HepG2 (cell line): Measurements from ENCODE around the gene MMP24OS. TPM values are rescaled to one million over a fixed set of nuclear protein-coding genes. Genes with fewer than 3 reads are reported as not detected.

Experiments
- ARID2 ChIP-seq: sonication (generic); formaldehyde crosslinking; IDR thresholded peaks from 2 replicates; pipeline ENCODE4 v1.8.1; 2022; ENCODE audit warnings: mild to moderate bottlenecking, missing genetic modification reagents, borderline replicate concordance
- ATF7-NPFF ChIP-seq: sonication (generic); formaldehyde crosslinking; IDR thresholded peaks from 2 replicates; pipeline ENCODE4 v1.8.1; 2023; ENCODE audit warnings: mild to moderate bottlenecking, low read depth, missing genetic modification reagents, moderate library complexity
- CAMTA2 ChIP-seq: sonication (generic); formaldehyde crosslinking; IDR thresholded peaks from 2 replicates; pipeline ENCODE4 v1.4.0; 2020; ENCODE audit warnings: mild to moderate bottlenecking, missing genetic modification reagents, borderline replicate concordance
- ETV6 ChIP-seq: sonication (generic); formaldehyde crosslinking; conservative IDR thresholded peaks from 2 replicates; pipeline ENCODE4 v1.4.0; 2020; ENCODE audit warnings: missing genetic modification reagents
- FOSL2 ChIP-seq: sonication (generic); formaldehyde crosslinking; IDR thresholded peaks from 2 replicates; pipeline ENCODE4 v1.4.0; 2020; ENCODE audit warnings: missing genetic modification reagents
- FOXA3 ChIP-seq: IDR thresholded peaks from 2 replicates; pipeline ENCODE4 v1.6.1; 2016; ENCODE audit warnings: missing genetic modification reagents, missing compliant biosample characterization
- FOXM1 ChIP-seq: sonication (generic); formaldehyde crosslinking; IDR thresholded peaks from 2 replicates; pipeline ENCODE4 v1.5.0; 2020; ENCODE audit warnings: missing genetic modification reagents
- FOXP1 ChIP-seq, 2 experiments: fragments of 450-650 bp in 1 of 2; IDR thresholded peaks; 2 replicates each; pipeline ENCODE4 v1.6.1; 2017 to 2018; ENCODE audit warnings: antibody characterized with exemption in 1 of 2
- HNRNPL ChIP-seq: fragments of 200-400 bp; formaldehyde crosslinking; IDR thresholded peaks from 2 replicates; pipeline ENCODE4 v1.6.1; 2017; ENCODE audit warnings: mild to moderate bottlenecking, low read depth, low read length
- JUN ChIP-seq: sonication (generic); formaldehyde crosslinking; IDR thresholded peaks from 2 replicates; pipeline ENCODE4 v1.4.0; 2020; ENCODE audit warnings: mild to moderate bottlenecking, missing genetic modification reagents
- KDM3A ChIP-seq: IDR thresholded peaks from 2 replicates; pipeline ENCODE4 v1.6.1; 2018; ENCODE audit warnings: low read depth, missing compliant biosample characterization
- MTA1 ChIP-seq: sonication (generic); formaldehyde crosslinking; IDR thresholded peaks from 2 replicates; pipeline ENCODE4 v1.4.0; 2020; ENCODE audit warnings: missing genetic modification reagents, mild to moderate bottlenecking, borderline replicate concordance
- MXD4 ChIP-seq: IDR thresholded peaks from 2 replicates; pipeline ENCODE4 v1.6.1; 2016; ENCODE audit warnings: mild to moderate bottlenecking, missing biosample characterization, missing genetic modification reagents
- RARA ChIP-seq: IDR thresholded peaks from 2 replicates; pipeline ENCODE4 v1.6.1; 2016; ENCODE audit warnings: missing genetic modification reagents, missing compliant biosample characterization
- RBFOX2 ChIP-seq: fragments of 200-400 bp; formaldehyde crosslinking; IDR thresholded peaks from 2 replicates; pipeline ENCODE4 v1.6.1; 2017; ENCODE audit warnings: low read depth, mild to moderate bottlenecking, low read length
- ZNF138 ChIP-seq: sonication (generic); formaldehyde crosslinking; IDR thresholded peaks from 2 replicates; pipeline ENCODE4 v1.5.0; 2020; ENCODE audit warnings: mild to moderate bottlenecking, low read depth, missing genetic modification reagents
- ZNF331 ChIP-seq: sonication (generic); formaldehyde crosslinking; IDR thresholded peaks from 2 replicates; pipeline ENCODE4 v1.4.0; 2020; ENCODE audit warnings: missing genetic modification reagents
- ZNF367 ChIP-seq: sonication (generic); formaldehyde crosslinking; IDR thresholded peaks from 2 replicates; pipeline ENCODE4 v1.4.0; 2020; ENCODE audit warnings: missing genetic modification reagents, borderline replicate concordance
- ZNF44 ChIP-seq: sonication (generic); formaldehyde crosslinking; IDR thresholded peaks from 2 replicates; pipeline ENCODE4 v1.5.1; 2020; ENCODE audit warnings: mild to moderate bottlenecking, missing genetic modification reagents
- ZNF496 ChIP-seq: sonication (generic); formaldehyde crosslinking; IDR thresholded peaks from 2 replicates; pipeline ENCODE4 v1.8.1; 2023; ENCODE audit warnings: mild to moderate bottlenecking, moderate library complexity, missing genetic modification reagents; ENCODE audit not compliant: insufficient replicate concordance
- ZNF598 ChIP-seq: sonication (generic); formaldehyde crosslinking; IDR thresholded peaks from 2 replicates; pipeline ENCODE4 v1.5.1; 2020; ENCODE audit warnings: mild to moderate bottlenecking, missing genetic modification reagents, borderline replicate concordance
- ZNF713 ChIP-seq: sonication (generic); formaldehyde crosslinking; IDR thresholded peaks from 2 replicates; pipeline ENCODE4 v1.4.0; 2020; ENCODE audit warnings: mild to moderate bottlenecking, missing genetic modification reagents
- ZSCAN31 ChIP-seq: sonication (generic); formaldehyde crosslinking; IDR thresholded peaks from 2 replicates; pipeline ENCODE4 v1.5.0; 2020; ENCODE audit warnings: low read depth, mild to moderate bottlenecking, missing genetic modification reagents
- polyA plus RNA-seq, 8 experiments: library from polyadenylated mRNA; depleted of rRNA in 3 of 8; stranded (reverse) in 7 of 8; unstranded in 1 of 8; fragments of >200 nt; fragmentation: Illumina TruSeq in 4 of 8; extraction: Trizol in 4 of 8; gene quantifications; 2 replicates each; pipeline versions ENCODE4 v1.2.1 to v1.2.3, GENCODE V29; 2011 to 2016; ENCODE audit warnings: low read depth in 4 of 8, missing spikeins in 1 of 8, mixed read lengths in 1 of 8; ENCODE audit not compliant: insufficient read depth in 1 of 8
- total RNA-seq, 5 experiments: library from RNA; depleted of rRNA; stranded (reverse); fragments of >200 nt; fragmentation: Illumina TruSeq; extraction: Trizol; gene quantifications; 2 replicates each; pipeline ENCODE4 v1.2.3, GENCODE V29; 2016; ENCODE audit warnings: low read depth in 1 of 5
- TF ChIP-seq, protein P1 (sequence below), 2 experiments: sonication (generic) in 1 of 2; formaldehyde crosslinking in 1 of 2; IDR thresholded peaks; 2 replicates each; pipeline versions ENCODE4 v1.5.1 to v1.6.1; 2011 to 2020; ENCODE audit warnings: borderline replicate concordance in 1 of 2, low read depth in 1 of 2, low read length in 1 of 2, mild to moderate bottlenecking in 1 of 2, missing genetic modification reagents in 1 of 2, moderate library complexity in 1 of 2
- TF ChIP-seq, protein P2 (sequence below): sonication (generic); formaldehyde crosslinking; IDR thresholded peaks from 2 replicates; pipeline ENCODE4 v1.5.1; 2020; ENCODE audit warnings: missing genetic modification reagents, mild to moderate bottlenecking, borderline replicate concordance
- TF ChIP-seq, protein P3 (sequence below): sonication (generic); formaldehyde crosslinking; IDR thresholded peaks from 2 replicates; pipeline ENCODE4 v1.4.0; 2020; ENCODE audit warnings: missing genetic modification reagents

Gene MMP24OS
- total and polyA plus RNA-seq, 2 of the 13 experiments (the other 11 are each of a cell fraction or from before 2014, with no cell fraction given): 6.0 to 8.5 TPM

DNA sequence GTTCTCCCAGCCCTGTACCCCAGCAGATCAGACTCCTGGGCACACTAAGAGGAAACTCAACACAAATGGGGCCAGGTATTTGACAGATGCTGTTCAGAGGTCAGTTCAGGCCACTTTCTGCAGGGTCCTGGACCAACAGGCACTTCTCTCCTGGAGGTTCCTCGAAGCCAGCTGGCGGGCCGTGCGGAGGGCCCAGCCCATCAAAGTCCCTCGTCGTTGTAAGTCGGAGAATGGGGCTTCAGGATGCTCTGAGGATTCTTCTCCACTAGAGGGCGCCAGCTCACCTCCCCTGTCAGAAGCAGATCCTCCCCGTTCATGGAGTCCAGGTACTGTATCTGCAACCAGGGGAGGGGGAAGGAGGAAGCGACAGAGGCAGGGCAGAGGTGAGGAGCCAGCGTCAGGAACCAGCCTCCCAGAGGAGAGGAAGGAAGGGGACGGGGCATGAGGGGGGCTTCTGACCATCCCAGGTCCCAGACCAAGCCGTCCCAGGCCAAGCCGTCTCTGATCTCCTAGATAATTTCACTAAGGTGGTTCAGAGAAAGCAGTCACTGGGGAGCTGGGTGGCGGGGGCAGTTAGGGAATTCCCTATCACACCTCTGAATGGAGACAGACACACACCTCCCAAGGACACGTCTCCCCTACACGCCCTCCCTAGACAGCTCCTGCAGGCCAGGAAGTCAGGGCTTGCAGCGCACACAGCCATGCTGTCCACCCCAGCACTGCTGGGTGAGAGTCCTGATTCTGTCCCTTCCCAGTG lies 26.0 kb upstream of the MMP24OS start (continued):
- no peak for TF ChIP-seq HNRNPL
- peak; percentile 45; the same call in 1 of the 2 replicates for TF ChIP-seq MXD4 (CRISPR knock-in tag)
- TF ChIP-seq FOXM1 (CRISPR knock-in tag): no peak
- 0 out of 2 replicates have a peak, but pooled peaks have one; percentile 48 for TF ChIP-seq ETV6 (CRISPR knock-in tag)
- TF ChIP-seq ZNF331: peak; percentile 79; the same call in 1 of the 2 replicates
- peak; percentile 78; the same call in 1 of the 2 replicates for TF ChIP-seq ZSCAN31
- no peak for TF ChIP-seq MTA1
- TF ChIP-seq ZNF367 (CRISPR knock-in tag): 0 out of 2 replicates have a peak, but pooled peaks have one; percentile 45
- TF ChIP-seq FOXP1 (IDR thresholded peaks at IDR 0.05): no peak
- no peak for TF ChIP-seq FOXP1 (CRISPR knock-in tag; IDR thresholded peaks at IDR 0.05)
- TF ChIP-seq RARA (CRISPR knock-in tag): no peak; the same call in 1 of the 2 replicates
- TF ChIP-seq ZNF44 (CRISPR knock-in tag): no peak
- no peak for TF ChIP-seq JUN (CRISPR knock-in tag)
- TF ChIP-seq, protein P1, sequence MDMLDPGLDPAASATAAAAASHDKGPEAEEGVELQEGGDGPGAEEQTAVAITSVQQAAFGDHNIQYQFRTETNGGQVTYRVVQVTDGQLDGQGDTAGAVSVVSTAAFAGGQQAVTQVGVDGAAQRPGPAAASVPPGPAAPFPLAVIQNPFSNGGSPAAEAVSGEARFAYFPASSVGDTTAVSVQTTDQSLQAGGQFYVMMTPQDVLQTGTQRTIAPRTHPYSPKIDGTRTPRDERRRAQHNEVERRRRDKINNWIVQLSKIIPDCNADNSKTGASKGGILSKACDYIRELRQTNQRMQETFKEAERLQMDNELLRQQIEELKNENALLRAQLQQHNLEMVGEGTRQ (IDR thresholded peaks at IDR 0.05; ENCODE audit: low read depth, low read length): no peak
- TF ChIP-seq, protein P1 (CRISPR knock-in tag; IDR thresholded peaks at IDR 0.05; ENCODE audit: borderline replicate concordance): no peak
- no peak for TF ChIP-seq CAMTA2 (CRISPR knock-in tag)
- TF ChIP-seq KDM3A (CRISPR knock-in tag): peak; percentile 93; the same call in 1 of the 2 replicates
- no peak for TF ChIP-seq RBFOX2
- peak; percentile 66 for TF ChIP-seq FOSL2 (CRISPR knock-in tag)
- TF ChIP-seq ATF7-NPFF (CRISPR knock-in tag): no peak
- TF ChIP-seq ZNF138 (CRISPR knock-in tag): no peak
- no peak for TF ChIP-seq ZNF496 (CRISPR knock-in tag)
- TF ChIP-seq, protein P2, sequence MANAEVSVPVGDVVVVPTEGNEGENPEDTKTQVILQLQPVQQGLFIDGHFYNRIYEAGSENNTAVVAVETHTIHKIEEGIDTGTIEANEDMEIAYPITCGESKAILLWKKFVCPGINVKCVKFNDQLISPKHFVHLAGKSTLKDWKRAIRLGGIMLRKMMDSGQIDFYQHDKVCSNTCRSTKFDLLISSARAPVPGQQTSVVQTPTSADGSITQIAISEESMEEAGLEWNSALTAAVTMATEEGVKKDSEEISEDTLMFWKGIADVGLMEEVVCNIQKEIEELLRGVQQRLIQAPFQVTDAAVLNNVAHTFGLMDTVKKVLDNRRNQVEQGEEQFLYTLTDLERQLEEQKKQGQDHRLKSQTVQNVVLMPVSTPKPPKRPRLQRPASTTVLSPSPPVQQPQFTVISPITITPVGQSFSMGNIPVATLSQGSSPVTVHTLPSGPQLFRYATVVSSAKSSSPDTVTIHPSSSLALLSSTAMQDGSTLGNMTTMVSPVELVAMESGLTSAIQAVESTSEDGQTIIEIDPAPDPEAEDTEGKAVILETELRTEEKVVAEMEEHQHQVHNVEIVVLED (CRISPR knock-in tag): no peak
- TF ChIP-seq ZNF598: no peak
- TF ChIP-seq FOXA3 (CRISPR knock-in tag): peak; percentile 54
- no peak for TF ChIP-seq ARID2 (CRISPR knock-in tag)
- TF ChIP-seq, protein P3, sequence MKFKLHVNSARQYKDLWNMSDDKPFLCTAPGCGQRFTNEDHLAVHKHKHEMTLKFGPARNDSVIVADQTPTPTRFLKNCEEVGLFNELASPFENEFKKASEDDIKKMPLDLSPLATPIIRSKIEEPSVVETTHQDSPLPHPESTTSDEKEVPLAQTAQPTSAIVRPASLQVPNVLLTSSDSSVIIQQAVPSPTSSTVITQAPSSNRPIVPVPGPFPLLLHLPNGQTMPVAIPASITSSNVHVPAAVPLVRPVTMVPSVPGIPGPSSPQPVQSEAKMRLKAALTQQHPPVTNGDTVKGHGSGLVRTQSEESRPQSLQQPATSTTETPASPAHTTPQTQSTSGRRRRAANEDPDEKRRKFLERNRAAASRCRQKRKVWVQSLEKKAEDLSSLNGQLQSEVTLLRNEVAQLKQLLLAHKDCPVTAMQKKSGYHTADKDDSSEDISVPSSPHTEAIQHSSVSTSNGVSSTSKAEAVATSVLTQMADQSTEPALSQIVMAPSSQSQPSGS: peak; percentile 73
- no peak for TF ChIP-seq ZNF713 (CRISPR knock-in tag)
